HepG2 (cell line): Measurements from ENCODE around the gene BRMS1. TPM values are rescaled to one million over a fixed set of nuclear protein-coding genes. Genes with fewer than 3 reads are reported as not detected.

Experiments
- ATRX ChIP-seq: sonication (generic); formaldehyde crosslinking; IDR thresholded peaks from 2 replicates; pipeline ENCODE4 v1.4.0; 2020; ENCODE audit warnings: missing genetic modification reagents, borderline replicate concordance
- CBFB ChIP-seq: sonication (generic); formaldehyde crosslinking; IDR thresholded peaks from 2 replicates; pipeline ENCODE4 v1.4.0; 2020; ENCODE audit warnings: missing genetic modification reagents
- CHD4 ChIP-seq: fragments of 200-600 bp; sonication (generic); IDR thresholded peaks from 2 replicates; pipeline ENCODE4 v1.7.0; 2017; ENCODE audit warnings: mild to moderate bottlenecking, low read length, borderline replicate concordance
- DNMT3B ChIP-seq: conservative IDR thresholded peaks from 2 replicates; pipeline ENCODE4 v1.6.1; 2016; ENCODE audit warnings: missing biosample characterization, control low read depth
- GTF3A ChIP-seq: sonication (generic); formaldehyde crosslinking; conservative IDR thresholded peaks from 2 replicates; pipeline ENCODE4 v1.4.0; 2020; ENCODE audit warnings: mild to moderate bottlenecking, missing genetic modification reagents
- HNRNPL ChIP-seq: fragments of 200-400 bp; formaldehyde crosslinking; IDR thresholded peaks from 2 replicates; pipeline ENCODE4 v1.6.1; 2017; ENCODE audit warnings: mild to moderate bottlenecking, low read depth, low read length
- KDM5B ChIP-seq: sonication (generic); formaldehyde crosslinking; IDR thresholded peaks from 2 replicates; pipeline ENCODE4 v1.4.0; 2020; ENCODE audit warnings: missing genetic modification reagents, mild to moderate bottlenecking, borderline replicate concordance
- LCORL ChIP-seq, 2 experiments: fragments of 450-650 bp in 1 of 2; sonication (generic) in 1 of 2; formaldehyde crosslinking in 1 of 2; IDR thresholded peaks; 2 replicates each; pipeline versions ENCODE4 v1.5.0 to v1.6.1; 2017 to 2020; ENCODE audit warnings: antibody characterized with exemption in 1 of 2, missing genetic modification reagents in 1 of 2
- NFKBIZ ChIP-seq: IDR thresholded peaks from 2 replicates; pipeline ENCODE4 v1.6.1; 2018; ENCODE audit warnings: missing genetic modification reagents, missing compliant biosample characterization
- RFX3 ChIP-seq: IDR thresholded peaks from 2 replicates; pipeline ENCODE4 v1.6.1; 2016; ENCODE audit warnings: missing biosample characterization, missing genetic modification reagents
- SPEN ChIP-seq: sonication (generic); formaldehyde crosslinking; IDR thresholded peaks from 2 replicates; pipeline ENCODE4 v1.5.1; 2020; ENCODE audit warnings: low read depth, mild to moderate bottlenecking, missing genetic modification reagents
- SRSF1 ChIP-seq: fragments of 200-400 bp; formaldehyde crosslinking; optimal IDR thresholded peaks from 2 replicates; pipeline ENCODE3; 2017; ENCODE audit warnings: mild to moderate bottlenecking, low read depth, low read length, moderate library complexity
- TGIF2 ChIP-seq: IDR thresholded peaks from 2 replicates; pipeline ENCODE4 v1.6.1; 2016; ENCODE audit warnings: control low read depth, missing compliant biosample characterization
- ZNF234 ChIP-seq: sonication (generic); formaldehyde crosslinking; conservative IDR thresholded peaks from 2 replicates; pipeline ENCODE4 v1.5.1; 2020; ENCODE audit warnings: mild to moderate bottlenecking, missing genetic modification reagents
- ZNF382 ChIP-seq: sonication (generic); formaldehyde crosslinking; IDR thresholded peaks from 2 replicates; pipeline ENCODE4 v1.5.0; 2020; ENCODE audit warnings: missing genetic modification reagents, mild to moderate bottlenecking, borderline replicate concordance
- ZNF430 ChIP-seq: sonication (generic); formaldehyde crosslinking; IDR thresholded peaks from 2 replicates; pipeline ENCODE4 v1.9.0; 2021; ENCODE audit warnings: mild to moderate bottlenecking, missing genetic modification reagents
- ZNF501 ChIP-seq: sonication (generic); formaldehyde crosslinking; IDR thresholded peaks from 2 replicates; pipeline ENCODE4 v1.5.1; 2020; ENCODE audit warnings: mild to moderate bottlenecking, moderate library complexity, missing genetic modification reagents
- ZNF510 ChIP-seq: sonication (generic); formaldehyde crosslinking; IDR thresholded peaks from 2 replicates; pipeline ENCODE4 v1.4.0; 2020; ENCODE audit warnings: low read depth, mild to moderate bottlenecking, missing genetic modification reagents
- ZNF550 ChIP-seq: sonication (generic); formaldehyde crosslinking; IDR thresholded peaks from 2 replicates; pipeline ENCODE4 v1.4.0; 2020; ENCODE audit warnings: mild to moderate bottlenecking, missing genetic modification reagents, borderline replicate concordance
- ZNF572 ChIP-seq: sonication (generic); formaldehyde crosslinking; IDR thresholded peaks from 2 replicates; pipeline ENCODE4 v1.5.1; 2020; ENCODE audit warnings: mild to moderate bottlenecking, missing genetic modification reagents
- ZNF709 ChIP-seq: sonication (generic); formaldehyde crosslinking; IDR thresholded peaks from 2 replicates; pipeline ENCODE4 v1.5.0; 2020; ENCODE audit warnings: mild to moderate bottlenecking, missing genetic modification reagents
- ZNF781 ChIP-seq: sonication (generic); formaldehyde crosslinking; IDR thresholded peaks from 2 replicates; pipeline ENCODE4 v1.5.1; 2020; ENCODE audit warnings: borderline replicate concordance, mild to moderate bottlenecking, missing genetic modification reagents; ENCODE audit errors: not compliant biosample characterization
- ZNF782 ChIP-seq: sonication (generic); formaldehyde crosslinking; IDR thresholded peaks from 2 replicates; pipeline ENCODE4 v1.4.0; 2020; ENCODE audit warnings: missing genetic modification reagents, mild to moderate bottlenecking, borderline replicate concordance
- polyA plus RNA-seq, 8 experiments: library from polyadenylated mRNA; depleted of rRNA in 3 of 8; stranded (reverse) in 7 of 8; unstranded in 1 of 8; fragments of >200 nt; fragmentation: Illumina TruSeq in 4 of 8; extraction: Trizol in 4 of 8; gene quantifications; 2 replicates each; pipeline versions ENCODE4 v1.2.1 to v1.2.3, GENCODE V29; 2011 to 2016; ENCODE audit warnings: low read depth in 4 of 8, missing spikeins in 1 of 8, mixed read lengths in 1 of 8; ENCODE audit not compliant: insufficient read depth in 1 of 8
- total RNA-seq, 5 experiments: library from RNA; depleted of rRNA; stranded (reverse); fragments of >200 nt; fragmentation: Illumina TruSeq; extraction: Trizol; gene quantifications; 2 replicates each; pipeline ENCODE4 v1.2.3, GENCODE V29; 2016; ENCODE audit warnings: low read depth in 1 of 5
- TF ChIP-seq, protein P1 (sequence below): IDR thresholded peaks from 2 replicates; pipeline ENCODE4 v1.6.1; 2016; ENCODE audit warnings: missing genetic modification reagents, missing compliant biosample characterization
- TF ChIP-seq, protein P2 (sequence below): sonication (generic); formaldehyde crosslinking; IDR thresholded peaks from 2 replicates; pipeline ENCODE4 v1.8.1; 2023; ENCODE audit warnings: missing genetic modification reagents, mild to moderate bottlenecking, borderline replicate concordance
- TF ChIP-seq, protein P3 (sequence below): sonication (generic); formaldehyde crosslinking; IDR thresholded peaks from 2 replicates; pipeline ENCODE4 v1.5.1; 2020; ENCODE audit warnings: missing genetic modification reagents, mild to moderate bottlenecking, borderline replicate concordance
- TF ChIP-seq, protein P4 (sequence below): sonication (generic); formaldehyde crosslinking; IDR thresholded peaks from 2 replicates; pipeline ENCODE4 v1.5.0; 2020; ENCODE audit warnings: mild to moderate bottlenecking, missing genetic modification reagents

BRMS1 gene
- total and polyA plus RNA-seq, 2 of the 13 experiments (the other 11 are each of a cell fraction or from before 2014, with no cell fraction given), result 15.8 to 55.7 TPM

DNA sequence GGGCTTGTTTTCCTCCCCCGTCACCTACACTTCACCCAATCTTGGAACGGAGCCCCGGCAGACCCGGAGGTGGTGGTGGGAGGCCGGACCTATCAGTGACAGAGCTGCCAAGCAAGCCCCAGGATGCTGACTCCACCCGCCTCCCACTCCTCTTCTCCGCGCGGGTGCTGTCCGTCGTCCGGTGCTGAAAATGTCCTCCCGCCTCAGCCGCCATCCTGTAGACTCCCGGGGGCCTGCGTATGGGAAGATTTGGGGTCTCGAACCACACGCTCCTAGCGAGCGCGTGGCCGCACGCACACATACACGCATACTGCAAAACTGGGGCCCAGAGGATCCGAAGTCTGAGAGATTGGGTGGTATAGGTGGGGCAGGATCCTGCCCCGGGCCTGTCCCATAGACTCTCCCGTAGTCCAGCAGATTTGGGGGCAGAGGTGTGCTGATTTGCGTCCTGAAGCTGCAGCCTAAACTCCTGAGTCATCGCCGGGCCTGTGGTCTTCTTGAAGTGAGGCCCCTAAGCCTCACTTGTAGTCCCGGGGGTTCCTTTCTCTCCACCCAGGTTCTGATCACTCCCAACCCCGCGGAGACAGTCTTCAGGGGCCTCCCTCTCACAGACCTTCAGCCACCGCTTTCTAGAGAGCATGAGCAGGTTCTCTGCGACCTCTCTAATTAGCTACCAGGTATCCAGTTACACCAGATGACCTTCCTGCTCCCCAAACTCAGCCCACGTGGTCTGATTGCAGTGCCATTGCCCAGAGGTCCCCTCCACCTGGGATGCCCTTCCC lies 55.2 kb downstream of the BRMS1 start (continued):
- TF ChIP-seq GTF3A (CRISPR knock-in tag) (no peak), ZNF709 (CRISPR knock-in tag) (peak; percentile 89; the same call in 1 of the 2 replicates), CBFB (no peak; the same call in 1 of the 2 replicates), DNMT3B (CRISPR knock-in tag) (peak; percentile 95; the same call in 1 of the 2 replicates), ZNF782 (CRISPR knock-in tag) (0 out of 2 replicates have a peak, but pooled peaks have one; percentile 67), ZNF501 (CRISPR knock-in tag) (peak; percentile 71), ZNF430 (CRISPR knock-in tag) (peak; percentile 89), SPEN (CRISPR knock-in tag) (peak; percentile 18; the same call in 1 of the 2 replicates), TGIF2 (peak; percentile 95), SRSF1 (peak; percentile 82), ZNF382 (CRISPR knock-in tag) (no peak), HNRNPL (no peak), ZNF234 (CRISPR knock-in tag) (0 out of 2 replicates have a peak, but pooled peaks have one; percentile 71), ATRX (CRISPR knock-in tag) (0 out of 2 replicates have a peak, but pooled peaks have one; percentile 37), CHD4 (no peak), LCORL (IDR thresholded peaks at IDR 0.05) (no peak), LCORL (CRISPR knock-in tag; IDR thresholded peaks at IDR 0.05) (peak; percentile 15), ZNF572 (CRISPR knock-in tag) (peak; percentile 62; the same call in 1 of the 2 replicates), NFKBIZ (CRISPR knock-in tag) (peak; percentile 76; the same call in 1 of the 2 replicates), ZNF781 (CRISPR knock-in tag) (peak; percentile 90), KDM5B (peak; percentile 71; the same call in 1 of the 2 replicates), ZNF510 (CRISPR knock-in tag) (peak; percentile 68; the same call in 1 of the 2 replicates), RFX3 (CRISPR knock-in tag) (no peak), ZNF550 (CRISPR knock-in tag) (no peak)
- TF ChIP-seq, protein P1, sequence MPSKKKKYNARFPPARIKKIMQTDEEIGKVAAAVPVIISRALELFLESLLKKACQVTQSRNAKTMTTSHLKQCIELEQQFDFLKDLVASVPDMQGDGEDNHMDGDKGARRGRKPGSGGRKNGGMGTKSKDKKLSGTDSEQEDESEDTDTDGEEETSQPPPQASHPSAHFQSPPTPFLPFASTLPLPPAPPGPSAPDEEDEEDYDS (CRISPR knock-in tag), result no peak
- TF ChIP-seq, protein P2, sequence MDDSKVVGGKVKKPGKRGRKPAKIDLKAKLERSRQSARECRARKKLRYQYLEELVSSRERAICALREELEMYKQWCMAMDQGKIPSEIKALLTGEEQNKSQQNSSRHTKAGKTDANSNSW (CRISPR knock-in tag), result peak; percentile 61; the same call in 1 of the 2 replicates
- TF ChIP-seq, protein P3, sequence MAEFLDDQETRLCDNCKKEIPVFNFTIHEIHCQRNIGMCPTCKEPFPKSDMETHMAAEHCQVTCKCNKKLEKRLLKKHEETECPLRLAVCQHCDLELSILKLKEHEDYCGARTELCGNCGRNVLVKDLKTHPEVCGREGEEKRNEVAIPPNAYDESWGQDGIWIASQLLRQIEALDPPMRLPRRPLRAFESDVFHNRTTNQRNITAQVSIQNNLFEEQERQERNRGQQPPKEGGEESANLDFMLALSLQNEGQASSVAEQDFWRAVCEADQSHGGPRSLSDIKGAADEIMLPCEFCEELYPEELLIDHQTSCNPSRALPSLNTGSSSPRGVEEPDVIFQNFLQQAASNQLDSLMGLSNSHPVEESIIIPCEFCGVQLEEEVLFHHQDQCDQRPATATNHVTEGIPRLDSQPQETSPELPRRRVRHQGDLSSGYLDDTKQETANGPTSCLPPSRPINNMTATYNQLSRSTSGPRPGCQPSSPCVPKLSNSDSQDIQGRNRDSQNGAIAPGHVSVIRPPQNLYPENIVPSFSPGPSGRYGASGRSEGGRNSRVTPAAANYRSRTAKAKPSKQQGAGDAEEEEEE (CRISPR knock-in tag), result peak; percentile 77; the same call in 1 of the 2 replicates
- TF ChIP-seq, protein P4, sequence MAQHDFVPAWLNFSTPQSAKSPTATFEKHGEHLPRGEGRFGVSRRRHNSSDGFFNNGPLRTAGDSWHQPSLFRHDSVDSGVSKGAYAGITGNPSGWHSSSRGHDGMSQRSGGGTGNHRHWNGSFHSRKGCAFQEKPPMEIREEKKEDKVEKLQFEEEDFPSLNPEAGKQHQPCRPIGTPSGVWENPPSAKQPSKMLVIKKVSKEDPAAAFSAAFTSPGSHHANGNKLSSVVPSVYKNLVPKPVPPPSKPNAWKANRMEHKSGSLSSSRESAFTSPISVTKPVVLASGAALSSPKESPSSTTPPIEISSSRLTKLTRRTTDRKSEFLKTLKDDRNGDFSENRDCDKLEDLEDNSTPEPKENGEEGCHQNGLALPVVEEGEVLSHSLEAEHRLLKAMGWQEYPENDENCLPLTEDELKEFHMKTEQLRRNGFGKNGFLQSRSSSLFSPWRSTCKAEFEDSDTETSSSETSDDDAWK, result no peak
